SK-N-SH treated with all-trans-retinoic acid at 6 μM for 48 hours (cell line): Measurements from ENCODE around the gene PARP6.

ENCODE experiments used
- ATAC-seq: fragments of 200-7000 bp; cut with Tn5 transposase; 3 replicates; pipeline ENCODE4 v1.9.1; 2020; ENCODE audit warnings: mild to moderate bottlenecking, moderate library complexity
- ARNTL ChIP-seq: fragments of 450-650 bp; formaldehyde crosslinking; IDR thresholded peaks from 2 replicates; pipeline ENCODE4 v1.5.0; 2020; ENCODE audit warnings: low read depth, mild to moderate bottlenecking, moderate library complexity, borderline replicate concordance
- CREB5 ChIP-seq: fragments of 250-450 bp; sonication (Bioruptor Pico); IDR thresholded peaks from 2 replicates; pipeline ENCODE4 v1.5.1; 2020; ENCODE audit warnings: low read depth, mild to moderate bottlenecking, moderate library complexity
- CSDC2 ChIP-seq: fragments of 250-450 bp; sonication (Bioruptor Pico); IDR thresholded peaks from 2 replicates; pipeline ENCODE4 v1.5.0; 2020; ENCODE audit warnings: mild to moderate bottlenecking, moderate library complexity
- ESRRG ChIP-seq: fragments of 250-450 bp; sonication (Bioruptor Pico); IDR thresholded peaks from 2 replicates; pipeline ENCODE4 v1.6.1; 2021; ENCODE audit warnings: mild to moderate bottlenecking
- GLIS3 ChIP-seq: fragments of 250-450 bp; sonication (Bioruptor Pico); IDR thresholded peaks from 2 replicates; pipeline ENCODE4 v1.5.0; 2020; ENCODE audit warnings: mild to moderate bottlenecking, moderate library complexity
- ISL1 ChIP-seq: fragments of 250-450 bp; sonication (Bioruptor Pico); IDR thresholded peaks from 2 replicates; pipeline ENCODE4 v2.1.2; 2022; ENCODE audit warnings: mild to moderate bottlenecking, moderate library complexity
- OSR1 ChIP-seq: fragments of 250-450 bp; sonication (Bioruptor Pico); IDR thresholded peaks from 2 replicates; pipeline ENCODE4 v1.8.0; 2022; ENCODE audit warnings: moderate library complexity, mild to moderate bottlenecking, inconsistent platforms
- PATZ1 ChIP-seq: fragments of 250-450 bp; sonication (Bioruptor Pico); IDR thresholded peaks from 2 replicates; pipeline ENCODE4 v1.8.0; 2020; ENCODE audit warnings: mild to moderate bottlenecking, moderate library complexity, borderline replicate concordance
- PPARA ChIP-seq: fragments of 250-450 bp; sonication (Bioruptor Pico); IDR thresholded peaks from 2 replicates; pipeline ENCODE4 v1.5.0; 2020; ENCODE audit warnings: mild to moderate bottlenecking, borderline replicate concordance
- RARB ChIP-seq: fragments of 250-450 bp; sonication (Bioruptor Pico); IDR thresholded peaks from 2 replicates; pipeline ENCODE4 v1.8.0; 2021; ENCODE audit warnings: mild to moderate bottlenecking, moderate library complexity
- SNAI2 ChIP-seq: fragments of 250-450 bp; sonication (Bioruptor Pico); IDR thresholded peaks from 2 replicates; pipeline ENCODE4 v1.5.0; 2020; ENCODE audit warnings: mild to moderate bottlenecking, moderate library complexity
- TSHZ2 ChIP-seq: fragments of 250-450 bp; sonication (Bioruptor Pico); IDR thresholded peaks from 2 replicates; pipeline ENCODE4 v1.5.0; 2020; ENCODE audit warnings: mild to moderate bottlenecking, moderate library complexity
- ZC3H10 ChIP-seq: fragments of 250-450 bp; sonication (Bioruptor Pico); IDR thresholded peaks from 2 replicates; pipeline ENCODE4 v1.5.1; 2021; ENCODE audit warnings: mild to moderate bottlenecking, moderate library complexity
- ZFP3 ChIP-seq: fragments of 250-450 bp; sonication (Bioruptor Pico); IDR thresholded peaks from 2 replicates; pipeline ENCODE4 v1.5.0; 2020; ENCODE audit warnings: mild to moderate bottlenecking, moderate library complexity
- ZFP30 ChIP-seq: fragments of 450-650 bp; formaldehyde crosslinking; IDR thresholded peaks from 2 replicates; pipeline ENCODE4 v1.5.0; 2022; ENCODE audit warnings: mild to moderate bottlenecking, moderate library complexity
- TF ChIP-seq, protein P1 (sequence below): fragments of 250-450 bp; sonication (Bioruptor Pico); IDR thresholded peaks from 2 replicates; pipeline ENCODE4 v1.8.0; 2021; ENCODE audit warnings: low read depth, mild to moderate bottlenecking, moderate library complexity, borderline replicate concordance
- TF ChIP-seq, protein P2 (sequence below): fragments of 250-450 bp; sonication (Bioruptor Pico); IDR thresholded peaks from 2 replicates; pipeline ENCODE4 v1.5.1; 2021; ENCODE audit warnings: mild to moderate bottlenecking, moderate library complexity

PARP6 gene

GRCh38 chr15:72216079-72216478, 56.3 kb downstream of the PARP6 start:
- ATAC-seq = no peak
- TF ChIP-seq CSDC2 (CRISPR knock-in tag) (no peak), TSHZ2 (no peak), GLIS3 (CRISPR knock-in tag) (no peak), OSR1 (CRISPR knock-in tag) (no peak), ESRRG (no peak), SNAI2 (CRISPR knock-in tag) (no peak), ZC3H10 (CRISPR knock-in tag) (no peak), RARB (CRISPR knock-in tag) (no peak), PPARA (CRISPR knock-in tag) (no peak), ZFP3 (CRISPR knock-in tag) (no peak), ARNTL (CRISPR knock-in tag) (no peak)
- TF ChIP-seq, protein P1, sequence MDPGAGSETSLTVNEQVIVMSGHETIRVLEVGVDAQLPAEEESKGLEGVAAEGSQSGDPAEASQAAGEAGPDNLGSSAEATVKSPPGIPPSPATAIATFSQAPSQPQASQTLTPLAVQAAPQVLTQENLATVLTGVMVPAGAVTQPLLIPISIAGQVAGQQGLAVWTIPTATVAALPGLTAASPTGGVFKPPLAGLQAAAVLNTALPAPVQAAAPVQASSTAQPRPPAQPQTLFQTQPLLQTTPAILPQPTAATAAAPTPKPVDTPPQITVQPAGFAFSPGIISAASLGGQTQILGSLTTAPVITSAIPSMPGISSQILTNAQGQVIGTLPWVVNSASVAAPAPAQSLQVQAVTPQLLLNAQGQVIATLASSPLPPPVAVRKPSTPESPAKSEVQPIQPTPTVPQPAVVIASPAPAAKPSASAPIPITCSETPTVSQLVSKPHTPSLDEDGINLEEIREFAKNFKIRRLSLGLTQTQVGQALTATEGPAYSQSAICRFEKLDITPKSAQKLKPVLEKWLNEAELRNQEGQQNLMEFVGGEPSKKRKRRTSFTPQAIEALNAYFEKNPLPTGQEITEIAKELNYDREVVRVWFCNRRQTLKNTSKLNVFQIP (CRISPR knock-in tag) = no peak
- TF ChIP-seq, protein P2, sequence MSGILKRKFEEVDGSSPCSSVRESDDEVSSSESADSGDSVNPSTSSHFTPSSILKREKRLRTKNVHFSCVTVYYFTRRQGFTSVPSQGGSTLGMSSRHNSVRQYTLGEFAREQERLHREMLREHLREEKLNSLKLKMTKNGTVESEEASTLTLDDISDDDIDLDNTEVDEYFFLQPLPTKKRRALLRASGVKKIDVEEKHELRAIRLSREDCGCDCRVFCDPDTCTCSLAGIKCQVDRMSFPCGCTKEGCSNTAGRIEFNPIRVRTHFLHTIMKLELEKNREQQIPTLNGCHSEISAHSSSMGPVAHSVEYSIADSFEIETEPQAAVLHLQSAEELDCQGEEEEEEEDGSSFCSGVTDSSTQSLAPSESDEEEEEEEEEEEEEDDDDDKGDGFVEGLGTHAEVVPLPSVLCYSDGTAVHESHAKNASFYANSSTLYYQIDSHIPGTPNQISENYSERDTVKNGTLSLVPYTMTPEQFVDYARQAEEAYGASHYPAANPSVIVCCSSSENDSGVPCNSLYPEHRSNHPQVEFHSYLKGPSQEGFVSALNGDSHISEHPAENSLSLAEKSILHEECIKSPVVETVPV (CRISPR knock-in tag) = no peak

DNA sequence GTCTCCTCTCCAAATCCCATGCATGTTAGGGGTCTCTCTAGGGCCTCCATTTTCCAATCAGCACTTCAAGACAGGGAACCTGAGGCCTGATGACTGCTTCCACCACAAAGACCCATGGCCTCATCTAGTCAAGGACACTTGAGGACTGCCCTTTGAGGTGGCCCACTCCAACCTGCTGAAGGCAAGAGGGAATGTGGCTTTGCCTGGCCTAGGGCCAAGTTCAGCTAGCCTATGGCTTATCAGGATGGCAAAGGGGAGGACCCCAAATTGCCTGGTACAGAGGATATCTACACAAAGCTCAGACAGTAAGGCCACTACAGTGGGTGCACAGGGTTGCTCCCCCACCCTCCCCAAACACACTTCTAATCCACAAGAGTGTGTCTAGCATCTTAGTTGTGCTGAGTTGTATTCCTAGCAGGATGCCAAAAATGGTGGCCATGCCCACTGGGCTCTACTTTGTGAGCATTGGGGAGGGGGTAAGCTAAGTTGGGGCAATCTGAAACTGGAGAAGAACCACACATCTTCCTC, 64.7 kb downstream of the PARP6 start:
- TF ChIP-seq ARNTL (CRISPR knock-in tag) (no peak), CSDC2 (CRISPR knock-in tag) (no peak), ISL1 (CRISPR knock-in tag) (no peak), SNAI2 (CRISPR knock-in tag) (no peak), ESRRG (no peak), GLIS3 (CRISPR knock-in tag) (no peak), PPARA (CRISPR knock-in tag) (no peak), RARB (CRISPR knock-in tag) (no peak), PATZ1 (CRISPR knock-in tag) (no peak), ZFP30 (CRISPR knock-in tag) (no peak), TSHZ2 (no peak), ZFP3 (CRISPR knock-in tag) (no peak)

DNA sequence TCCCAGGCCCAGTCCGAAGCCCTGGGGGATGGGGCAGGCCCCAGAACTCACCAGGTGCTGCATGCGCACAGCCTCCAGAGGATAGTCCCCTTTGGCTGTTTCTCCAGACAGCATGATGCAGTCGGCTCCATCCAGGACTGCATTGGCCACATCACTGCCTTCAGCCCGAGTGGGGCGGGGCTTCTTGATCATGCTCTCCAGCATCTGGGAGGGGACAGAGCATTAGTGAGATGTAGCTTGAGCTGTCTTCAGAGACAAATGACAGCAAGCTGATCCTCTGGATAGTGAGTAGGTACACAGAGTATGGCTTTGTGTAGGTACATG, 65.7 kb downstream of the PARP6 start:
- ATAC-seq = no peak; the same call in 2 of the 3 replicates
- TF ChIP-seq ZC3H10 (CRISPR knock-in tag) (no peak), CREB5 (CRISPR knock-in tag) (no peak)

More for the DNA sequence above, 64.7 kb downstream of the PARP6 start:
- no peak for ATAC-seq
